Fibroblast of skin of right biceps (primary cell): ENCODE data around the gene KAT8.
"Not testable (repeated sequence)": the region's sequence is repeated elsewhere in the genome, so short reads cannot be mapped to it uniquely, and the experiment has no call there.

Experiments used
- DNase-seq: peaks from one replicate; pipeline ENCODE4 v3.0.0-alpha.2; 2013

The KAT8 gene

GRCh38 chr16:31084584-31085302, 32.7 kb upstream of the KAT8 start:
- DNase-seq, result no peak

DNA sequence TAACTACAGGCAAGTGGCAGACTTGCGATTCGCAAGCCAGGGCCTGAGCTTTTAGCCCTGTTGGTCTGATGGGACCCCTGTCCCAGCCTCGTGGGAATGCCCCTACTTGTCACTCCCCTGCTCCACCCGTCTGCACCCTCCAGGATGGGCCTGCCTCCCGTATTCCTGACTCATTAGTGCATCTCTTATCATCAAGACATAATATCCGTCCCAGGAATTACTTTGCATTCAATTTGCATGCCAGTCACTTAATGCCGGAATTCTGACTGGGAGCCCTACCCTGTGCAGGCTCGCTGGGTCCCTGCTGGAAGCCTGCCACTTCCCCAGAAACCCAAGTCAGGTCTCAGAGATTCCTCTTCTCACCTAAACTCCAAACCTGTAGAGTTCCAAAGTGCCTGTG, 32.1 kb upstream of the KAT8 start:
- no peak for DNase-seq

DNA sequence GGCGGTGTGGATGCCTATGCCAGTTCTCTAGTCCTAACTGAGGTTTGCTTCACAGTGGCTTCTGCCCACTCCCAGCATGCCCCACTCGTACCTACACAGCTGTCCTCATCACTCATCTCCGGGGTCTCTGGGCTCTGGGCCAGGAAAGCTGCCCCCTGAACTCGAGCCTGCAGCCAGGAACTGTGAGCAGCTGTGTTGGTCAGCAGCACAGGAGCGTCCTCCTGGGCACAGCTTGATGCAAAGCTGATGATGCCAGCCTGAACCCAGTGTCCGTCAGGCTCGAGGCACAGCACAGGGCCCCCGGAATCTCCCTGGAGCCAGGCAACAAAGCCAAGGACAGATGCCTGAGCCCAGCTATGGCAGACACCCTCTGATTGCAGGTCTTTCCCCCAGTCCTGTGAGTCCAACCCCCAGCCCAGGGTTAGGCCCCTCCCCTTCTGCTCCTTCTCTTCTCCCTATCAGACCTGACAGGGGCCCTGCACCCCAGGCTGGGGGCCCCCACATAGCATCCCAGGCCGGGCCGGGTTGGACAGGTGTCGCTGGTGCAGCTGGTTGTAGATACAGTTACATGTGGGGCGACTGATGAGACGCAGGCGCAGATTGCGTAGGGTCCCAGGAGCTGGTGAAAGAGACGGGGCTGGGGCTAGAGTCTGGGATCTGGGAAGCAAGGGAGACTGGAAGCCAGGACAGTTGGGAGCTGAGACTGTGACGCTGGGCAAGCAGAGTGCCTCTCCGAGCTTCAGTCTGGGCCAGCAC, 31.4 kb upstream of the KAT8 start:
- no peak for DNase-seq

- no peak for DNase-seq
These were observed 30.9 kb upstream of the KAT8 start for GRCh38 chr16:31086629-31086906.

DNA sequence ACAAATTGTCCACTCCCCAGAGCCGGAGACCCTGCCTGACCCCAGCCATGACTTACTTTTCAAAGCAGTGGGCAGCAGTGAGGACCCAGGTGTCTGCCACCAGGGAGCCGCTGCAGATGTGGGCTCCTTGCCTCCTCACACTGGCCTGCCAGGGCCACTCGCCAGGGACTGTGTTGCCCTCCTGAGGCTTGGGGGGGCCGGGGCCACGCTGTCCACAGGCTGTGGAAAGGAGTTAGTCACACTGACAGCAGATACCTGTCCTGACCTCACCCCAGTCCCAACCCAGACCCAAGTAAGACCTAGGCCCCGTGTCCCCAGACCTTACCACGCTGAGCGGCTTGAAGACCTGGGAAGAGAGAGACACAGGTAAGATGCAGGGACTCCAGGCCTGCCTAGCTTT, 30.0 kb upstream of the KAT8 start:
- DNase-seq, result no peak

DNA sequence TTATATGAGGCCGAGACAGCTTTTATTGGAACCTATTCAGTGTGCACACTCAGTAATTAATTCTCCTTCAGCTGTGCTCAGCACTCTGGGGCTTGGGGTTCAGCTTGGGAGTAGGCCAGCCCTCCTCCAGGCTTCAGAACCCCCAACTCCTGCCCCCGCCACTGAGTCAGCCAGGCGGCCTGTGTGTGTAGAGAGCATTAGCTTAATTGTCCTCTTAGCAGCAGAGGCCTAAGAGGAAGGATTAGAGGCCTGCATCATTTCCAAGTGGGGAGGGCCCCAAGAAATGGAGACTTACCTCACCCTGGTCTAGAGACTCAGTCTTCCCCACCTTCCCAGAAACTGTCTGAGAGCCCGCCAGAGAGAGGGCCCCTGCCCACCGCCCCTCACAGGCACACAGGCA, 29.5 kb upstream of the KAT8 start:
- DNase-seq, result no peak

- DNase-seq, result no peak
These were observed 28.8 kb upstream of the KAT8 start, which contains the start of gene PRSS53 for GRCh38 chr16:31088459-31089183. TSS of gene PRSS53 (minus strand) at chr16:31088943. CDS start at chr16:31088809, 134 bp downstream.

DNA sequence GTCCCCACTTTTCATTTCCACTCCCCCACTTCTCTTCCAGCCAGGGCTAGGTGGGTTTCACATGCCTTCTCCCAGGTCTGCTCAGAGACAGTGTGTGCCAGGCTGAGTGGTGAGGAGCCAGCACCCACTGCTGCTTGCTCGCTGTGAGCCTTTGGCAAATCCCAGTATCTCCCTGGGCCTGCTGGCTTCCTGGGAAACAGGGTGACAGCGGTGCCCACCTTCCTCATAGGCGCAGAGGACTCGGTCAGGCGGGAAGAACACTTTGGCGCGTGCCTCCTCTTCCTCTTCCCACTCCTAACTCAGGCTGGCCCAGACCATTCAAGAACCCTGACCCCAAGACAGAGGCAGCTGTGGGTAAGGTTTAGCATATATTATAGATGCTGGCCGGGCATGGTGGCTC, 28.3 kb upstream of the KAT8 start:
- no peak for DNase-seq

GRCh38 chr16:31090540-31090939, 26.9 kb upstream of the KAT8 start:
- DNase-seq, result peak; percentile 44

- DNase-seq, result no peak
These were observed 25.1 kb upstream of the KAT8 start for GRCh38 chr16:31092330-31092729.

DNA sequence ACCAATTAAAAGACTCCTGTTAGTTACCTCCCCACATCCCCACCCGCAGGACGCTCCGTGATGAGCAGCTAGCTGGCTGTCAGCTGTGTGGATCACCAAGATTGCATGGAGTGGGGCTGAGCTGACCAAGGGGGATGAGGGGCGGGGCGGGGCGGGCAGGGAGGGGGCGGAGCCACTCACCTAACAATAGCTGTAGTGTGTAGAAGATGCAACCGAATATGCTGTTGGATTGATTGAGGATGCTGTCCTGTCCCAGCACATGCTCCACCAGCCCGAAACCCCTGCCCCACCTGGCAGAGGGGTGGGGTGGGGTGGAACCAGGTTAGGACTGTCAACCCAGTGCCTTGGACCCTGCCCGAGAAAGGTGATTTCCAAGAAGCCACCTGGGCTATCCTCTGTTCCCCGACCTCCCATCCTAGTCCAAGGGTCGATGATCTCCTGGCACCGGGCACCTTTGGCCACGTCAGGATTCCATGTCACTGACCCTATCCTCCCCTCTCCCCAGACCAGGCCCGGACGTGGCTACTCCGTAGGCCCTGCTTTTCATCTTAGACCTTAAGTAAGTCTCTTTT, 24.2 kb upstream of the KAT8 start:
- peak; percentile 58 for DNase-seq

DNA sequence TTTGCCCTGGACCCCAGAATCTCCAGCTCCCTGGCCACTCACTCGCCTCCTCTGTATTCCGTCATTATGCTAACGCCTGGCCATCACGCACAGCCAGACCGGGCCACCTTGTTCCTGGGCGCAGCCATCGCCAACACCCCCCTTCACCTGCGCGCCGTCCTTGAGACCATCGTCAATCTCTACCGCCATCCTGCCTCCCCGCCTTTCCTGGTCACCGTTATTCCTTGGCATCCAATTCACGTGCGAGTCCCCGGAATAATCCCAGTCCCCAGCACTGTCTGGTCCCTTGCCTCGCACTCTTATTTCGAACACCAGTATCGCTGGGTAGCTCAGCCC, 23.4 kb upstream of the KAT8 start:
- DNase-seq, result no peak

DNA sequence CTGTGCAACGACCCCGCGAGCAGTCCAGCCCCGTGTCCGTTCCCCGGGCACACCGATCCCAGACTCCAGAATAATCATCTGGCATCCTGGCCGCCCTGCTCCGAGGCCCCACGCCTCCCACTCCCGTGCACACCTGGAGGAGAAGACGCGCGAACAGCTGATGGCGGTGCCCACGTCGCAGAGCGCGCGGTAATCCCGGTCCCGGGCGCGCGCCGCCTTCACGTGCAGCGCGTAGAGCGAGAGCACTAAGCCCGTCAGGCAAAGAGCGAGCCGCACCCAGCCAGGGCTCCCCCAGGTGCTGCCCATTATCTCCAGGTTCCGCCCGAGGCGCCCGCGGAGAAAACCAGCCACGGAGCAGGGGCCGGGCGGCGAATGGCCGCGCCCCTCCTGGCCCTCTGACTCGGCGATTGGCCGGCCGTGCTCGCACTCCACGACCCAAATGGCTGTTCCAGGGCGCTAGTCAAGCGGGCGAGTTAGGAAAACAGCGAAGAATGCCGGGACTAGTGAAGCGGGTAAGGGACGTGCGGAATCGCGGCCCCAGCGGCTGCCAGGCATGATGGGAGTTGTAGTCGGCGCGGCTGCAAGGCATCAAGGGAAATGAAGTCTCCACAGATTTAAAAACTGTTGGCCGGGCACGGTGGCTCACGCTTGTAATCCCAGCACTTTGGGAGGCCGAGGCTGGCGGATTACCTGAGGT, 22.9 kb upstream of the KAT8 start, which contains the start of gene VKORC1:
Gene VKORC1, minus strand, starts transcription at position 374 of the 697 bp plus-strand sequence. Its CDS starts 68 bp downstream, at position 306.
- peak; percentile 98 for DNase-seq

GRCh38 chr16:31099860-31100638, 17.4 kb upstream of the KAT8 start:
- DNase-seq, result peak; percentile 59

DNA sequence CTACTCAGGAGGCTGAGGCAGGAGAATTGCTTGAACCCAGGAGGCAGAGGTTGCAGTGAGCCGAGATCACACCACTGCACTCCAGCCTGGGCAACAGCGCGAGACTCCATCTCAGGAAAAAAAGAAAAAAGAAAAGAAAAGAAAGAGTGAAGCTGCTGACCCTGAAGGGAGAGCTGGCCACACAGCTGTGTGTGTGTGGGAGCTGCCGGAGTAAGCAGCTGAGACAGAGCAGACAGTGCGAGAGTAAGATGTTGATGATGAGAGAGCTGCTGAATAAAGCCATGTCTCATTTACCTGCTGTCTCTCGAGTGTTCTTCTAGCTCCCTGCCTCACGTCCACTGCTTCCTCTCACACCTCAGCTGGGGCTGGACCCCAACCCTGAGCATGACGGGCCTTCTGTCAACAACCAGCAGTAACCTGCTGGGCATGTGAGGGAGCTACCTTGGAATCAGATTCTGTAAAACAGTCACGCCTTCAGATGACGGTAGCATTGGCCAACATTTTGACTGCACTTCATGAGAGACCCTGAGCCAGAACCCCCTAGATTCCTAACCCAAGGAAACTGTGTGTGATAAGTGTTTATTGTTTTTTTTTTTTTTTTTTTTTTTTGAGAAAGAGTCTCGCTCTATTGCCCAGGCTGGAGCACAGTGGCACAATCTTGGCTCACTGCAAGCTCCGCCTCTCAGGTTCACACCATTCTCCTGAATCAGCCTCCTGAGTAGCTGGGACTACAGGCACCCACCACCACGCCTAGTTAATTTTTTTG, 16.4 kb upstream of the KAT8 start:
- not testable (repeated sequence) for DNase-seq

DNA sequence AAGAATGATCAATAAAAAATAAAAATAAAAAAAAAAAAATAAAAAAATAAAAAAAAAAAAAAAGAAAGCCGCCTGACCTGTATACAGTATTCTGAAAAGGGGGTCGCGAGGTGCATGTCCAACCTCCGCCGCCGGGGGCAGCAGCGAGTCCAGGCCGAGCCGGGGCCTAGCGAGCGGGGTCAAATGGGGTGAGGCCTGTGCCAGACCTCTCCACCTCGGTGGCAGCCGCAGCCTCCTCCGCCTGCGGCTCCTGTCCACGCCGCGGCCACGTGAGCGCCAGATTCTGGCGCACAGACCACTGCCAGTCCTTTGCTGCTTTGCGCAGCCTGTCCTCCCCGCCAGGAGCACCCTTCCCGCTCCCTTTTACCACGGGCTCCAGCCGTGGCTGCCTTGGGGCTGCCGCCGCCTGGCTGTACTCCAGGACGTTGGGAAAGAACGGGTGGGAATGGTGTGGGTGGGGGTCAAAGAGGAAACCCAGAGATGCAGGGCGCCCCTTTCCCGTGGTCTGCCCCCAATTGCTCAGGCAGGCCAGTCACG, 11.7 kb upstream of the KAT8 start:
- DNase-seq, result peak; percentile 65

GRCh38 chr16:31106509-31107464, 10.7 kb upstream of the KAT8 start:
- DNase-seq, result no peak

DNA sequence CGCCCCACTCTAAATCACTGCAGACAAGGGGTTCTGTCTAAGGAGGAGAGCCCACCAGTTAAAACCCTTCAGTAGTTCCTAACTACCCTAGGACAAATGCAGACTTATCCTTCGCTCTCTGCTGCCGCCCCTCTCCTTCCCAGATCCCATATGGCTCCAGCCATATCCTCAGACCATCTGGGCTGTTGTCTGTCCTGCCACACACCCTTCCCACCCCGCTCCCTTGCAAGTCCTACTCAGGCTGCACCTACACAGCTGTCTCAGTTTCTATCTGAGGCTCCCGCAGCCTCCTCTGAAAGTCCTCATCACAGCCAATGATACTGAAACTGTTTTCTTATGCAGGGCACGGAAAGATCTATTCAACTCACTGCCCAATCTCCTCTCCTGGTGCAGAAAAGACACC, 10.0 kb upstream of the KAT8 start:
- DNase-seq, result no peak

DNA sequence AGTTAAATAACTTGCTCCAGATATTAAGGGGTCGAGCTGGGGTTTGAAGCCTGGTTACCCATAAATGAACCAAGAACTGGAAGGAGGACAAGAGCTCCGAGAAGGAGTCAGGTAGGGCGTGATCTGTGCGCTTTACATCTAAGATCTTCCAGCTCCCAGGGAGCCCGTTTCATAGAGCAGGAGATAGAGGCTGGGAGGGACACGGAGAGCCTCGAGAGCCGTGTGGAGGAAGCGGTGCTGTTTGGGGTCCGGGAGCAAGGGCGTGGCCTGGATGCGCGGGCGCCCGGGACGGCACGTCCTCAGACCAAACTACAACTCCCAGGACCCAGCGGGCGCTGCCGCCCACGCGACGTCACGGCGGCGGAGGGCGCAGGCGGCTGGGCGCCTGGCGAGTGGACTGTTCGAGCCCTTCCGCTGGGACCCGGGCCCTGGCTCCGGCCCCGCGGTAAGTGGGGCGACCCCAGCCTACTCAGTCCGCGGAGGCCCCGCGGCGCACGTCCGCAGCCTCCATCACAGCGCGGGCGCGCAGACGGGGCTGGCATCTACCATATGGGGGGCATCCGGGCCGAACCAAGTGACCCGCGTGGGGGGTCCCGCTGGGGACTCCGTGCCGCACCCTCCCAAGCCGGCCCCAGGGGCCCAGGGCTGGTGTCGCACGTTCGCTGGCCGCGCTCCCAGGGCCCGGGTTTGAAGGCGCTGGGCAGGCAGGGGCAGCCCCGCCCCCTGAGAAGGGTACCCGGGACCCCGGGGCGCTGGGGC, 9.2 kb upstream of the KAT8 start, which contains the start of gene BCKDK:
Gene BCKDK, plus strand, starts transcription at position 352 of the 759 bp plus-strand sequence. CDS start 838 bp downstream, outside the sequence.
- peak; percentile 79 for DNase-seq
